Glutamatergic neuron (in vitro differentiated cells): ENCODE measurements around the gene YIPF4. TPM values are rescaled to one million over a fixed set of nuclear protein-coding genes. Genes with fewer than 3 reads are reported as not detected.
A peak's percentile ranks its signal among the peaks of the same experiment; 100 is the strongest.
"Not testable (repeated sequence)": the region's sequence is repeated elsewhere in the genome, so short reads cannot be mapped to it uniquely, and the experiment has no call there.

Source experiments
- DNase-seq: peaks from one replicate; pipeline ENCODE4 v3.0.0; 2022
- H3K27ac Mint-ChIP-seq: one replicate; pipeline ENCODE4 v1.8.0; 2020; ENCODE audit warnings: mild to moderate bottlenecking, mixed read lengths, inconsistent platforms; ENCODE audit not compliant: unreplicated experiment
- H3K27me3 Mint-ChIP-seq: one replicate; pipeline ENCODE4 v1.8.0; 2020; ENCODE audit warnings: mild to moderate bottlenecking, moderate library complexity, mixed read lengths, inconsistent platforms; ENCODE audit not compliant: unreplicated experiment
- H3K36me3 Mint-ChIP-seq: one replicate; pipeline ENCODE4 v1.8.0; 2020; ENCODE audit warnings: mild to moderate bottlenecking, mixed read lengths, inconsistent platforms; ENCODE audit not compliant: unreplicated experiment
- H3K4me1 Mint-ChIP-seq: one replicate; pipeline ENCODE4 v1.8.0; 2020; ENCODE audit warnings: mild to moderate bottlenecking, low read depth, mixed read lengths, inconsistent platforms; ENCODE audit not compliant: unreplicated experiment
- H3K4me3 Mint-ChIP-seq: one replicate; pipeline ENCODE4 v1.8.0; 2020; ENCODE audit warnings: mild to moderate bottlenecking, mixed read lengths, inconsistent platforms; ENCODE audit not compliant: unreplicated experiment
- H3K9me3 Mint-ChIP-seq: one replicate; pipeline ENCODE4 v1.8.0; 2020; ENCODE audit warnings: mild to moderate bottlenecking, moderate library complexity, mixed read lengths, inconsistent platforms; ENCODE audit not compliant: unreplicated experiment
- total RNA-seq: library from RNA; stranded (reverse); fragmentation: NEBNext Ultra II Directional; extraction: Animal tissue kit (Norgen Biotek cat#: 25700); gene quantifications from one replicate; pipeline ENCODE4 v1.2.1, GENCODE V29; 2021; ENCODE audit not compliant: unreplicated experiment
- TF ChIP-seq, protein P1 (sequence below): fragments of 200-600 bp; sonication (generic); IDR thresholded peaks from one replicate; pipeline ENCODE4 v1.5.0; 2021; ENCODE audit not compliant: partially characterized antibody, unreplicated experiment

YIPF4 gene
- total RNA-seq, 1 donor from 2014 or later: 50.2 TPM

DNA sequence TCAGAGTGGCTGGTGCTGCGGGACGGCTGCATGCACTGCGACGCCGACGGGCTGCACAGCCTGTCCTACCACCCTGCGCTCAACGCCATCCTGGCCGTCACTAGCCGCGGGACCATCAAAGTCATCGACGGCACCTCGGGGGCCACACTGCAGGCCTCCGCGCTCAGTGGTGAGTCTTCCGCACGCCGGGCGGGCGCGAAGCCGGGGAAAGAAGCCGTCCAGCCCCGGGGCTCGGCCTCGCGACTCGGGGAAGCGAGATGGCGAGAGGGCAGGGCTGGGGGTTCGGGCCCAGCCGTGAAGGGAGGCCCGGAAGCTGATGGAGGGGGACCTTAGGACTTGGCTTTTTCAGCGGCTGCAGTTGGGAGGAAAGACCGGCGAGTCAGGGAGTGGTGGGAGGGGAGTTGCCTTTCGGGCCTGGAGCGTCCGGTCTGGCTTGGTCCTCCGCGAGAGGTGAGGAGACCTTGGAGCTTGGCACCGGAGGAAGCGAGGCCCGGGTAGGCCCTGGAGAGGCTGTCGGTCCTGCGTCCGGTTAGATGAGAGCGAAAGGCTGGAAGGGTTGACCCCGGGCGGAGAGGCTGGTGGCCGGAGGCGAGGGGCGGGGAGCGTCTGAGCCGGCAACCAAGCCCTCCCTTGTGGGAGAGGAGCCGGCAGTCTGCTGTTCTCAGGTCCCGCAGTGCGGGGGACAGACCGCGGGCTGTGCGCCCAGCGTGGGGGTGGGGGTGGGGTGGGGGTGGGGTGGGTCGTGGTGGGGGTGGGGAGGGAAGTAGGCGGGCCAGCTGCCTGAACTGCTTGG lies 79.8 kb downstream of the YIPF4 start:
- Mint-ChIP-seq H3K27ac (peak overlapping the region; percentile 79), H3K36me3 (no peaks in the 10 kb centered on the region), H3K4me1 (peaks cover 25% of the 10 kb centered on the region), H3K9me3 (peaks cover 13% of the 10 kb centered on the region), H3K27me3 (no peaks in the 10 kb centered on the region), H3K4me3 (peak overlapping the region; percentile 93)
- TF ChIP-seq, protein P1, sequence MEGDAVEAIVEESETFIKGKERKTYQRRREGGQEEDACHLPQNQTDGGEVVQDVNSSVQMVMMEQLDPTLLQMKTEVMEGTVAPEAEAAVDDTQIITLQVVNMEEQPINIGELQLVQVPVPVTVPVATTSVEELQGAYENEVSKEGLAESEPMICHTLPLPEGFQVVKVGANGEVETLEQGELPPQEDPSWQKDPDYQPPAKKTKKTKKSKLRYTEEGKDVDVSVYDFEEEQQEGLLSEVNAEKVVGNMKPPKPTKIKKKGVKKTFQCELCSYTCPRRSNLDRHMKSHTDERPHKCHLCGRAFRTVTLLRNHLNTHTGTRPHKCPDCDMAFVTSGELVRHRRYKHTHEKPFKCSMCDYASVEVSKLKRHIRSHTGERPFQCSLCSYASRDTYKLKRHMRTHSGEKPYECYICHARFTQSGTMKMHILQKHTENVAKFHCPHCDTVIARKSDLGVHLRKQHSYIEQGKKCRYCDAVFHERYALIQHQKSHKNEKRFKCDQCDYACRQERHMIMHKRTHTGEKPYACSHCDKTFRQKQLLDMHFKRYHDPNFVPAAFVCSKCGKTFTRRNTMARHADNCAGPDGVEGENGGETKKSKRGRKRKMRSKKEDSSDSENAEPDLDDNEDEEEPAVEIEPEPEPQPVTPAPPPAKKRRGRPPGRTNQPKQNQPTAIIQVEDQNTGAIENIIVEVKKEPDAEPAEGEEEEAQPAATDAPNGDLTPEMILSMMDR: no peak
- peak; percentile 74 for DNase-seq

DNA sequence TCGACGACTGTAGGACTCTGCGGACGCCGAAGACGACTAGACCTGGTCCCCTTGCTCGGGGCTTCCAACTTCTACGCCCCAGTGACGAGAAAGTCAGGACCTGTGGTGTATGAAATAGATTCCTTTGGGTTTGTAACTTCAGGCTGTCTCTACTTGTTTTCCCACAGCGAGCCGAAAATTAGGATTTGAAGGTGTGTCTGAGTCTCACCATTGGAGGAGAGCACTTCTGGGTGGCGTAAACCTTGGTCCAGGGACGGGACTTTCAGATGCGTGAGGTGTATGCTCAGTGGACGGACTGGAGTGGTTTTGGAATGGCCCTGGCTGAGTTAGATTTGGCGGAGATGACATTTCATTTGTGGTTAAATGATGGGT lies 80.4 kb downstream of the YIPF4 start:
- DNase-seq: no peak
- TF ChIP-seq, protein P1: no peak
- peak overlapping the region; percentile 93 for H3K4me3 Mint-ChIP-seq
- H3K27me3 Mint-ChIP-seq: no peaks in the 10 kb centered on the region
- H3K36me3 Mint-ChIP-seq: no peaks in the 10 kb centered on the region
- peak overlapping the region; percentile 71 for H3K27ac Mint-ChIP-seq
- peaks cover 25% of the 10 kb centered on the region for H3K4me1 Mint-ChIP-seq
- peaks cover 13% of the 10 kb centered on the region for H3K9me3 Mint-ChIP-seq

DNA sequence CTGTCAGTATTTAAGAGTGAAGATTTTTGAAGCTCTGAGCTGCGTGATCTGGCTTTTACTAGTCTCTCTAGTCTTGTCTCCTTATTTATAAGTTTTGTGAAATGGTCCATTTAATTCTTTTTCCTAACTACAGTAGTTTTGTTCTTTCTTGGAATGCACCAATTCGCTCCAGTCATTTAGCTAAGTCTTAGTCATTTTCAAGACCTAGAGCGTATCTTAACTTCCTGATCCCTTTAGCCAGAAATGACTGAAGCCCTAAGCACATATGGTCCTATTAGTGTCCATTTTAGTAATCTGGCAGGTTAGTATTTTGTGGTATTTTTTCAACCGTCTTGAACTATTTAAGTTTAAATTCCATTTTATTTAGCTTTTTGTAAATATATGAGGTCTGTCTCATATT lies 82.7 kb downstream of the YIPF4 start:
- H3K36me3 Mint-ChIP-seq: no peaks in the 10 kb centered on the region
- TF ChIP-seq, protein P1: no peak
- peaks cover 11% of the 10 kb centered on the region for H3K9me3 Mint-ChIP-seq
- H3K27me3 Mint-ChIP-seq: no peaks in the 10 kb centered on the region
- H3K27ac Mint-ChIP-seq: no peak overlapping the region
- no peak overlapping the region for H3K4me3 Mint-ChIP-seq
- H3K4me1 Mint-ChIP-seq: peaks cover 24% of the 10 kb centered on the region
- no peak for DNase-seq

DNA sequence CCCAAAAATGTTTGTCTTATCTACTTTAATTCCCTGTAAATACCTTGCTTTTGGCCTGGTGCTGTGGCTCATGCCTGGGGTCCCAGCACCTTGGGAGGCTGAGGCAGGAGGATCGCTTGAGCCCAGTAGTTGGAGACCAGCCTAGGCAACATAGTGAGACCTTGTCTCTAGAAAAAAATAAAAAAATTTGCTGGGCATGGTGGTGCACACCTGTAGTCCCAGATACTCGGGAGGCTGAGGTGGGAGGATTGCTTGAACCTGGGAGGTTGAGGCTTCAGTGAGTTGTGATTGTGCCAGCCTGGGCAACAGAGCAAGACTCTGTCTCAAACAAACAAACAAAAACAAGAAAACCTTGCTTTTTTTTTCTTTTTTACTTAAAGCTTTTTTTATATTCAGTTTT lies 85.3 kb downstream of the YIPF4 start:
- not testable (repeated sequence) for H3K4me3 Mint-ChIP-seq, DNase-seq, H3K27me3 Mint-ChIP-seq, H3K27ac Mint-ChIP-seq, H3K36me3 Mint-ChIP-seq, H3K9me3 Mint-ChIP-seq
- H3K4me1 Mint-ChIP-seq: peaks cover 24% of the 10 kb centered on the region

DNA sequence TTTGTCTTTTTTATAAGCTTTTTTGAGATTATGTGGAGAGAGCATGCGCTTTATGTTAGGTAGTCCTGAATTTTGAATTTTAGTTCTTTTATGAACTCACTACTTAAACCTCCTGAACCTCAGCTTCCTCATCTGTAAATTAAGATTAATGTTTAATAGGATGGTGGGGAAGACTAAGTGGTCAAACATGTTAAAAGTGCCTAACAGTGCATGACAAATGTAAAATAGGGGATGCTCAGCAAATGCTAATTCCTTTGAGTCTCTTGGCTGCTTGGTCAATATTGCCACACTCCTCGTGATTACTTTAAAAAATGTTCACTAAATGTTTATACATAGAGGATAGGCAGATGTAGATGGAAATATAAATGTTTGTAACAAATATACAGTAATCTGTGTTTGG lies 85.9 kb downstream of the YIPF4 start:
- H3K4me1 Mint-ChIP-seq: peaks cover 18% of the 10 kb centered on the region
- peaks cover under 1% of the 10 kb centered on the region for H3K9me3 Mint-ChIP-seq
- H3K27me3 Mint-ChIP-seq: no peaks in the 10 kb centered on the region
- H3K36me3 Mint-ChIP-seq: no peaks in the 10 kb centered on the region
- DNase-seq: no peak
- TF ChIP-seq, protein P1: no peak
- peak overlapping the region; percentile 28 for H3K27ac Mint-ChIP-seq
- no peak overlapping the region for H3K4me3 Mint-ChIP-seq

DNA sequence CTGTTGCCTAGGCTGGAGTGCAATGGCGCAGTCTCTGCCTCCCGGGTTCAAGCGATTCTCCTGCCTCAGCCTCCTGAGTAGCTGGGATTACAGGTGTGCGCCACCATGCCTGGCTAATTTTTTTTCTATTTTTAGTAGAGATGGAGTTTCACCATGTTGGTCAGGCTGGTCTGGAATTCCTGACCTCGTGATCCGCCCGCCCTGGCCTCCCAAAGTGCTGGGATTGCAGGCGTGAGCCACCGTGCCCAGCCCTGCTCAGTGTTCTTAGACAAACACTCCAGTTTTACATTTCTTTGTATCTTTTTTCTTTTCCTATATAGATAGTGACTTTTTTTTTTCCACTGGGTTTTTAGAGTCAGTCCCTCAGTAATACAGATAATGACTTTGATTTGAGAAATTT lies 86.6 kb downstream of the YIPF4 start:
- not testable (repeated sequence) for H3K36me3 Mint-ChIP-seq, H3K9me3 Mint-ChIP-seq, H3K27ac Mint-ChIP-seq, DNase-seq, H3K4me3 Mint-ChIP-seq, H3K27me3 Mint-ChIP-seq
- H3K4me1 Mint-ChIP-seq: peaks cover 11% of the 10 kb centered on the region

DNA sequence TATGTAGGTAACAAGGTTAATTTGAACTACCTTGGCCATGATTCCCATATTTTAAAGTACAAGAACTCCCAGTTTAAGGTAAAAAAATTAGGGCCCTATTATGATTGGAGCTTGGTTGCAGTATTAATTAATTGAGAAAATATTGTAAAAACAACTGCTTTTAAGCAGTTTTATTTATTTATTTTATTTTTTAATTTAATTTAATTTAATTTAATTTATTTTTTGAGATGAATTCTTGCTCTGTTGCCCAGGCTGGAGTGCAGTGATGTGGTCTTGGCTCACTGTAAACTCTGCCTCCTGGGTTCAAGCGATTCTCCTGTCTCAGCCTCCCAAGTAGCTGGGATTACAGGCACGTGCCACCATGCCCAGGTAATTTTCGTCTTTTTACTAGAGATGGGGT lies 88.0 kb downstream of the YIPF4 start:
- not testable (repeated sequence) for H3K27ac Mint-ChIP-seq, H3K4me3 Mint-ChIP-seq, H3K9me3 Mint-ChIP-seq, H3K27me3 Mint-ChIP-seq, H3K4me1 Mint-ChIP-seq, DNase-seq, H3K36me3 Mint-ChIP-seq
